HepG2 (cell line): ENCODE data around the gene CNOT8. TPM values are rescaled to one million over a fixed set of nuclear protein-coding genes. Genes with fewer than 3 reads are reported as not detected.

Experiments
- FOXA3 ChIP-seq: IDR thresholded peaks from 2 replicates; pipeline ENCODE4 v1.6.1; 2016; ENCODE audit warnings: missing genetic modification reagents, missing compliant biosample characterization
- HMGA1 ChIP-seq: sonication (generic); formaldehyde crosslinking; conservative IDR thresholded peaks from 2 replicates; pipeline ENCODE4 v1.4.0; 2020; ENCODE audit warnings: missing genetic modification reagents
- HNF4G ChIP-seq, 2 experiments: sonication (generic) in 1 of 2; formaldehyde crosslinking in 1 of 2; IDR thresholded peaks; 2 replicates each; pipeline versions ENCODE4 v1.4.0 to v1.6.1; 2011 to 2020; ENCODE audit warnings: borderline replicate concordance in 2 of 2, low read depth in 2 of 2, mild to moderate bottlenecking in 2 of 2, low read length in 1 of 2, missing genetic modification reagents in 1 of 2, moderate library complexity in 1 of 2
- KDM5B ChIP-seq: sonication (generic); formaldehyde crosslinking; IDR thresholded peaks from 2 replicates; pipeline ENCODE4 v1.4.0; 2020; ENCODE audit warnings: missing genetic modification reagents, mild to moderate bottlenecking, borderline replicate concordance
- MAFG ChIP-seq: sonication (generic); formaldehyde crosslinking; IDR thresholded peaks from 2 replicates; pipeline ENCODE4 v1.5.1; 2020; ENCODE audit warnings: mild to moderate bottlenecking, missing genetic modification reagents
- MTF2 ChIP-seq: sonication (generic); formaldehyde crosslinking; IDR thresholded peaks from 2 replicates; pipeline ENCODE4 v1.5.0; 2020; ENCODE audit warnings: missing genetic modification reagents, borderline replicate concordance
- RAD51 ChIP-seq: fragments of 450-650 bp; IDR thresholded peaks from 2 replicates; pipeline ENCODE4 v1.6.1; 2016; ENCODE audit warnings: borderline replicate concordance
- REXO4 ChIP-seq: sonication (generic); formaldehyde crosslinking; IDR thresholded peaks from 2 replicates; pipeline ENCODE4 v1.8.0; 2022; ENCODE audit warnings: missing genetic modification reagents, mild to moderate bottlenecking, borderline replicate concordance
- SNAPC2 ChIP-seq: sonication (generic); formaldehyde crosslinking; IDR thresholded peaks from 2 replicates; pipeline ENCODE4 v1.8.1; 2022; ENCODE audit warnings: mild to moderate bottlenecking, missing genetic modification reagents
- TAF1 ChIP-seq: sonication (generic); formaldehyde crosslinking; IDR thresholded peaks from 2 replicates; pipeline ENCODE4 v1.4.0; 2020; ENCODE audit warnings: missing genetic modification reagents
- TFE3 ChIP-seq: IDR thresholded peaks from 2 replicates; pipeline ENCODE4 v1.6.1; 2016
- XBP1 ChIP-seq: sonication (generic); formaldehyde crosslinking; IDR thresholded peaks from 2 replicates; pipeline ENCODE4 v1.5.0; 2020; ENCODE audit warnings: missing genetic modification reagents
- ZBED4 ChIP-seq: sonication (generic); formaldehyde crosslinking; IDR thresholded peaks from 2 replicates; pipeline ENCODE4 v1.4.0; 2020; ENCODE audit warnings: missing genetic modification reagents, borderline replicate concordance
- ZEB1 ChIP-seq: IDR thresholded peaks from 2 replicates; pipeline ENCODE4 v1.6.1; 2012; ENCODE audit warnings: mild to moderate bottlenecking, low read depth, inconsistent platforms; ENCODE audit not compliant: insufficient replicate concordance
- ZMYM2 ChIP-seq: sonication (generic); formaldehyde crosslinking; IDR thresholded peaks from 2 replicates; pipeline ENCODE4 v1.8.0; 2022; ENCODE audit warnings: mild to moderate bottlenecking, missing genetic modification reagents
- ZNF180 ChIP-seq: sonication (generic); formaldehyde crosslinking; IDR thresholded peaks from 2 replicates; pipeline ENCODE4 v1.4.0; 2020; ENCODE audit warnings: low read depth, missing genetic modification reagents, borderline replicate concordance
- ZNF224 ChIP-seq: sonication (generic); formaldehyde crosslinking; IDR thresholded peaks from 2 replicates; pipeline ENCODE4 v1.5.0; 2020; ENCODE audit warnings: mild to moderate bottlenecking, missing genetic modification reagents
- ZNF616 ChIP-seq: sonication (generic); formaldehyde crosslinking; IDR thresholded peaks from 2 replicates; pipeline ENCODE4 v1.5.0; 2020; ENCODE audit warnings: low read depth, mild to moderate bottlenecking, missing genetic modification reagents
- ZNF790 ChIP-seq: sonication (generic); formaldehyde crosslinking; IDR thresholded peaks from 2 replicates; pipeline ENCODE4 v1.8.0; 2022; ENCODE audit warnings: missing genetic modification reagents, mild to moderate bottlenecking, borderline replicate concordance
- ZNF841 ChIP-seq: sonication (generic); formaldehyde crosslinking; IDR thresholded peaks from 2 replicates; pipeline ENCODE4 v1.8.1; 2023; ENCODE audit warnings: missing genetic modification reagents, borderline replicate concordance
- ZZZ3 ChIP-seq: sonication (generic); formaldehyde crosslinking; IDR thresholded peaks from 2 replicates; pipeline ENCODE4 v1.4.0; 2020; ENCODE audit warnings: missing genetic modification reagents, mild to moderate bottlenecking, borderline replicate concordance
- polyA plus RNA-seq, 8 experiments: library from polyadenylated mRNA; depleted of rRNA in 3 of 8; stranded (reverse) in 7 of 8; unstranded in 1 of 8; fragments of >200 nt; fragmentation: Illumina TruSeq in 4 of 8; extraction: Trizol in 4 of 8; gene quantifications; 2 replicates each; pipeline versions ENCODE4 v1.2.1 to v1.2.3, GENCODE V29; 2011 to 2016; ENCODE audit warnings: low read depth in 4 of 8, missing spikeins in 1 of 8, mixed read lengths in 1 of 8; ENCODE audit not compliant: insufficient read depth in 1 of 8
- total RNA-seq, 5 experiments: library from RNA; depleted of rRNA; stranded (reverse); fragments of >200 nt; fragmentation: Illumina TruSeq; extraction: Trizol; gene quantifications; 2 replicates each; pipeline ENCODE4 v1.2.3, GENCODE V29; 2016; ENCODE audit warnings: low read depth in 1 of 5

The CNOT8 gene
- total and polyA plus RNA-seq, 2 of the 13 experiments (the other 11 are each of a cell fraction or from before 2014, with no cell fraction given), result 37.1 to 74.9 TPM

GRCh38 chr5:154857530-154858296, 714 bp upstream of the CNOT8 start (continued):
- TF ChIP-seq ZBED4 (CRISPR knock-in tag), result no peak
- TF ChIP-seq MAFG, result no peak
- TF ChIP-seq REXO4 (CRISPR knock-in tag), result no peak
- TF ChIP-seq HNF4G (IDR thresholded peaks at IDR 0.05; ENCODE audit: borderline replicate concordance, low read depth, low read length), result no peak
- TF ChIP-seq HNF4G (CRISPR knock-in tag; IDR thresholded peaks at IDR 0.05; ENCODE audit: borderline replicate concordance, low read depth), result no peak
- TF ChIP-seq TAF1, result peak; percentile 40
- TF ChIP-seq SNAPC2, result no peak
- no peak for TF ChIP-seq ZNF616 (CRISPR knock-in tag)
- 0 out of 2 replicates have a peak, but pooled peaks have one; percentile 38 for TF ChIP-seq TFE3 (CRISPR knock-in tag)
- no peak for TF ChIP-seq HMGA1 (CRISPR knock-in tag)
- 0 out of 2 replicates have a peak, but pooled peaks have one; percentile 22 for TF ChIP-seq ZMYM2 (CRISPR knock-in tag)
- TF ChIP-seq FOXA3 (CRISPR knock-in tag), result no peak
- TF ChIP-seq ZEB1, result no peak
- no peak for TF ChIP-seq ZNF790
- no peak for TF ChIP-seq ZNF180 (CRISPR knock-in tag)
- no peak for TF ChIP-seq ZNF841 (CRISPR knock-in tag)
- TF ChIP-seq RAD51, result no peak
- no peak for TF ChIP-seq ZZZ3
- TF ChIP-seq KDM5B (CRISPR knock-in tag), result peak; percentile 72
- no peak; the same call in 1 of the 2 replicates for TF ChIP-seq MTF2 (CRISPR knock-in tag)
- TF ChIP-seq ZNF224 (CRISPR knock-in tag), result no peak
- 0 out of 2 replicates have a peak, but pooled peaks have one; percentile 48 for TF ChIP-seq XBP1 (CRISPR knock-in tag)
